NCI-H146 (cell line): ENCODE results near the gene ACOT7.
"Not testable (repeated sequence)": the region's sequence is repeated elsewhere in the genome, so short reads cannot be mapped to it uniquely, and the experiment has no call there.

Experiments
- DNase-seq: peaks from one replicate; lab custom pipeline; 2025; lab: John Stamatoyannopoulos, UW

The ACOT7 gene

DNA sequence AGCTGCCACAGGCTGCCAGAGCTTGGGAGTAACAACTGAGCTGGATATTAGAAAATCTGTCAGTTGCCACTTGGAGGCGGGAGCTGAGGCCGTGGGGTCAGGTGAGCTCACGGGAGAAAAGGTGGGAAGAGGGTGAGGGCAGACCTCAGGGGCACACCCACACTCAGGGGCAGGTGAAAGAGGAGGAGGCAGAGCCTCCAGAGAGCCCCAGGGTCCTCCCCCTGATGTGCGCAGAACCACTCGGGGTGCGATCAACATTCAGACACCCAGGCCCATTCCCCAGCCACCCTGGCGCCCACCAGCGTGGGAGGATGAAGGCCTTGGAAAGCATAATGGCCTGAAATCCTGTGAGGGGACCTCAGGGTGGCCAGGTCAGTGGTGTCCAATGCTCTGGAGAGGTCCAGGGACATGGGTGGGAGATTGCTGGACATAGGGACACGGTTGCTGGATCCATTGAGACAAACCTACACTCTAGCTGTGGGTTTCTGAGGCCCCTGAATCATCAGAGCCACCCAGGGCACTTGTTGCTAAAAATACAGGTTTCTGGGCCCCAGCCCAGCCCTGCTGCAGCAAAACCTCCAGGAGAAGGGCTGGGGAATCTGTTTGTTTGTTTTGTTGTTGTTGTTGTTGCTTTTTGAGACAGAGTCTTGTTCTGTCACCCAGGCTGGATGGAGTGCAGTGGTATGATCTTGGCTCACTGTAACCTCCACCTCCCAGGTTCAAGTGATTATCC lies 83.3 kb downstream of the ACOT7 start:
- no peak for DNase-seq

DNA sequence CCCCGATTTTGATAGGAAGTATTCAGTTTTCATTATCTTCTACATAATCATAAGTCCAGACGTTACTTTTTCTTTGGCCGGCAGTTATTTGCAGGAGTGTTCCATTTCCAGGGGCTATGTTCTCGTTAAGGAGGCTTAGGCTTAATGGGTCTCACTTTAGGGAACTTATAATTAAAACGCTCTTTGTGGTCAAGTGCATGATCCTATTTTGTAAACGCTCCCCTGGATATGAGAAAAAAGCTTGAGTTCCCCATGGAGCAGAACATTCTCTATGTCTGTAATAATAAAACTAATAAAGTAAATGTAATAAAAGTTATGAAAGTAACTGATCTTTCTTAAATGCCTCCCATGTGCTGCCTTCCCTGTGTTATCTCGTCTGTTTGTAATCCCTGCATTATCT lies 84.0 kb downstream of the ACOT7 start:
- no peak for DNase-seq

DNA sequence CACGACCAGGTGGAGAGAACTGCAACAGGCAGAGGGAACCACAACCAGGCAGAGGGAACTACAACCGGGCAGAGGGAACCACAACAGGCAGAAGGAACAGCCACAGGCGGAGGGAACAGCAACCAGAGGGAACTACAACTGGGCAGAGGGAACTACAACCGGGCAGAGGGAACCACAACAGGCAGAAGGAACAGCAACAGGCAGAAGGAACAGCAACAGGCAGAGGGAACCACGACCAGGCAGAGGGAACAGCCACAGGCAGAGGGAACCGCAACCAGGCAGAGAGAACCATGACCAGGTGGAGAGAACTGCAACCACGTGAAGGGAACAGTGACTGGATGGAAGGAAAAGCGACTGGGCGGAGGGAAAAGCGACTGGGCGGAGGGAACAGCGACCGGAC lies 85.1 kb downstream of the ACOT7 start:
- no peak for DNase-seq

DNA sequence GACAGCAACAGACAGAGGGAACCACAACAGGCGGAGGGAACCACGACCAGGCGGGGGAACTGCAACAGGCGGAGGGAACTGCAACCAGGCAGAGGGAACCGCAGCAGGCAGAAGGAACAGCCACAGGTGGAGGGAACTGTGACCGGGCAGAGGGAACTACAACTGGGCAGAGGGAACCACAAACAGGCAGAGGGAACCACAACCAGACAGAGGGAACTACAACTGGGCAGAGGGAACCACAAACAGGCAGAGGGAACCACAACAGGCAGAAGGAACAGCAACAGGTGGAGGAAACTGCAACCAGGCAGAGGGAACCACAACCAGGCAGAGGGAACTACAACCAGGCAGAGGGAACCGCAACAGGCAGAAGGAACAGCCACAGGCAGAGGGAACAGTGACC lies 85.9 kb downstream of the ACOT7 start:
- DNase-seq = not testable (repeated sequence)

DNA sequence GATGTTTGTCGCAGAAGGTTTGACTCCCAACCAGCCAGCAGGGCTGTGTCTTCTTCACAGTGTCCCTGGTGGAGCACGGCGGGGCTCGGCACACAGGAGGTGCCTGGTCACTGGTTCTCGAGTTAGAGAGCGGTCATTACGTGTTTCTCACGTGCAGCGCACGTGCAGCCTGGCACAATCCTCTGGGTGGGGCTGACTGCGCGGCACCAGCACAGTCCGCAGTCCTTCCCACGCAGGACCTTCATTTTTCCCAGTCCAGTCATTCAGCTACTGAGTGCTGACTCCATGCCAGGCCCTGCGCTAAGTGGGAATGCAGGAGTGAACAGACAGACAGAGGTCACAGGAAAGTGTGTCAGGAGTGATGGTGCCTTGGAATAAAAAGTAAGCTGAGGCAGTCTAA lies 86.5 kb downstream of the ACOT7 start:
- no peak for DNase-seq

DNA sequence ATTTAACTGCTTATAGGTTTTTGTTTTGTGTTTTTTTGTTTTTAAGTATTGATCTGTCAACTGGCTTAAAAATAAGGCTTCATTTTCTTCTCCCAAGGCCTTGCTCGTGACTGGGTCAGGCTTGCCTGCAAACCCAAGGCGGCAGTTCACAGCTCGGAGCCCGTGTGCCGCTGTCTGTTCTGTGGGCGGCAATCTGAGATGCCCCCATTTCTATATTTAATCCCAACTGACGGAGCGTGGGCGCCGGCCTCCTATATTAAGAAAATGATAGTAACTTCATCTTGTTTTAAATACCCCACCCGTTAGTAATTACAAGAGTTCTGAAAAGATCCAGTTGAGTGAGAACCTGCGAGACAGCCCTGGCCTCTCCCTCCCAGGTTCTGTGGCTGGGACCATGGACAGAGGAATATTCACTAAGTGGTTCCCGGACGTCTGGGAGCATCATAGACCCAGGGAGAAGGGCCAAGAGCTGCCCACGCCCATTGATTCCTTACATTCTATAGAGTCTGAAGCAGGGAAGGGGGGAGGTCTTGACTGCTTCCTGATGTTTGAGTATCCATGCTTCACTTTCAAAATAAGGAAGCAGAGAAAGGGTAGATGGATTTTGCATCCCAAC lies 90.1 kb downstream of the ACOT7 start:
- no peak for DNase-seq

DNA sequence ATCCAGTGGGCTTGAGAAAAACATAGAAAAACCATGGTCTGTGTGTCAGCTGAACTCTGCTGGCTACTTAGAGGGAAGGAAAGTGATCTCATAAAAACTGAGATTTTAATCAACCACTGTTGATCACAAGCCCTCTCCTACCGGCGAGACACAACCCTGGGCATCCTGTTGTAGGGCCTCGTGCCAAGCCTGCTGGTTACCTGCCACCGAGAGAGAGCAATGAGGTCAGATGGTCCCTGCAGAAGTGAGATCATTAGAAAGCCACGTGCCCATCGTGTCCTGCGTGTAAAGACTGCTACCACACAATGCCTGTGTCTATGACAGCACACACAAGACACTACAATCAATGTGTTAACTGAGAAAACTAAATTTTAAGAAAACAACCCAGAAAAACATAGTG lies 91.0 kb downstream of the ACOT7 start:
- DNase-seq = no peak

DNA sequence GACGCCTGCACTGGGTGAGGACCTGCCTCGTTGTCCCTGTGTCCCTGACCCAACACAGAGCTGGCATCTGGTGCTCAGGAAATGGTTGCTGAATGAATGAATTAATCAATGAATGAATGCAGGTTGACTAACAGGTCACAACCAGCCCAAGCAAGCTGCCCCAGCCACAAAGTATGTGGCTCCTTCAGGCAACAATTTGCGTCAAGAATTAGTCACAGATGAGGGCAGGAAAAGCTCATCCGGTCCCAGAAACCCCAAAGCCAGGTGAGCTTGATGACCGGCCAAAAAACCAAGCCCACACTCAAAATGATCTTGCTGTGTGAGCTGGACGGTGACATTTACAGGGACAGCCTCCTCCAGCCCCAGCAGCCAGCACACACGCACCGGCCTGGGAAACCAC lies 92.0 kb downstream of the ACOT7 start:
- DNase-seq = no peak

DNA sequence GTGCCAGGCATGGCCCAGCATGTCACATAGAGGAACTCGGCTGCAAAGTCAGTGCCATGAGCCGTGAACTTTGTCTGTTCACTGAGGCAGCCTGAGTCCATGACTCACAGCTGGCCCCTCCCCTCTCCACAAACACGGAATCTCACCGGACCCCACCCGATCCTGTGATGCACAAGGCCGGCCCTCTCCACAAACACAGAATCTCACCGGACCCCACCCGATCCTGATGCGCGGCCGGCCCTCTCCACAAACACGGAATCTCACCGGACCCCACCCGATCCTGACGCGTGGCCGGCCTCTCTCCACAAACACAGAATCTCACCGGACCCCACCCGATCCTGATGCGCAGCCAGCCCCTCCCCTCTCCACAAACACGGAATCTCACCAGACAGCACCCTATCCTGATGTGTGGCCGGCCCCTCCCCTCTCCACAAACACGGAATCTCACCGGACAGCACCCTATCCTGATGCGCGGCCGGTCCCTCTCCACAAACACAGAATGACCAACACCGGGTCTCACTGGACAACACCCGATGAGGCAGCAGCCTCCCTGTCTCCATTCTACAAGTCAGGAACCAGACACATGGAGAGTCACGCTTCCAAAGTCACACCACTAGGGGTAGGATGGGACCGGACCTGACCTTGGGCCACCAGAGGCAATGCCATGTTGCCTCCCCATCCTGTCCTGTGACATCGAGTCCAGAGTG lies 93.1 kb downstream of the ACOT7 start:
- no peak for DNase-seq

DNA sequence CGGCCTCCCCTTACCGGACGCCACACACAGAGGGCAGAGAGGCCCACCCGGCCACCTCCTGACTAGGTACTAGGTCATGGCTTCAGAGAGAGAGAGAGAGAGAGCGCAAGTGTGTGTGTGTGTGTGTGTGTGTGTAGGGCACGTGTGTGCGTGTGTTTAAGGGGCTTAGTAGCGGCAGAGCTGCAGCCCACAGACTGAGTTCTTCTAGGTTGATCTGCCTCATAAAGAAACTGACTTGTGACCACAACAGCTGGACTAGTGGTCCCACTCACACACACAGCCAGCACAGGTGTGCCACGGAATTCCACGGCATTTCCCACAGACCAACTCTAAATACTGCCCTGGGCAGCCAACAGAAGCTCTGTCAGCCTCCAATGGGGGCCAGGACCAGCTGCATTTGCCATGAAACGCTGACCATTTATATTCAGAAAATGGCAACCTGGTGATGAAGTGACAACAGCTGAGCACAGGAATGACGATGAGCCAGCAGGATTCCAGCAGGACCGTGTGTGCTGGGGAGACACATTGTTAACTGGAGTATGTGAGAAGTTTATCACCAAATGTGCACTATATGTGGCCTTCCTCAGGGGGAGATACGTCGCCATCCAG lies 93.9 kb downstream of the ACOT7 start:
- DNase-seq = no peak

DNA sequence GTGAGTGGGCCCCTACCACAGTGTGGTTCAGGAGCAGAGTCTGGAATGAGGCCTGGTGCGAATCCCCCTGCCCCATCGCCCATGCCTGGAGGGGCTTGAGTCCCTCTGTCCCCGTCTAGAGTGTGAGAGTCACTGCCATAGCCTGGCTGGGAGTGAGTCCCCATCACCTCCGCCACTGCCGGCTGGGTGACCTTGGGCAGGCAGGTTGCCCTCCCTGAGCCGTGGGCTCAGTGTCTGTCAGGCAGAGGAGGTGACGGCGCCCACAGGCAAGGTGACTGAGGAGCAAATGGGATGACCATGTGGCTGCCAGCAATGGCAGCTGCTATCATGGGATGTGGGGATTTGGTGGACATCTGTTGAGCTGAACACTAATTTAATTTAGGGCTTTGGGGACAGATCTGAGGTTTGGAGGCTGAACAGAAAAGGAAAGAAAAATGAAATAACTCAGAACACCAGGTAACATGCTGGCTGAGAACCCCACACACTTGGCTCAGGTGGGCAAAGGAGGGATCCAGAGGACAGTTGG lies 94.6 kb downstream of the ACOT7 start:
- no peak for DNase-seq

DNA sequence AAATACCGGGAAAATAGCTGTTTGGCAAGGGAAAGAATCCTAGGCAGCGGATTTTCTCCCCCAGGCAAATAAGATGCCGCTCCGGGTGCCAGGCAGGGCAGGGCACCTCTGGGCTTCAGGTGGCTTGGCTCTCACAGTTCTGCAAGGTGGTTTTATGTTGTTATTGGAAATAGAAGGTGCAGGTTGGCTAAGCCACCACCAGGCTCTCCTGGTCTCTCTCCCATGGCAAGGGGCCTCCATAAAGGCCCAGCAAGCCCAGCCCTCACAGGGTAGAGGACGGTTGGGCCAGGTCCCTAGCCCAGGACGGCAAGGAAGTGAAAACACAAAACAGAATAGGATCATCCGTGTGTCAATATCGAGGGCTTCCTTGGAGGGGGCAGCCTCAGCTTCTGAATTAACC lies 95.0 kb downstream of the ACOT7 start:
- DNase-seq = no peak

DNA sequence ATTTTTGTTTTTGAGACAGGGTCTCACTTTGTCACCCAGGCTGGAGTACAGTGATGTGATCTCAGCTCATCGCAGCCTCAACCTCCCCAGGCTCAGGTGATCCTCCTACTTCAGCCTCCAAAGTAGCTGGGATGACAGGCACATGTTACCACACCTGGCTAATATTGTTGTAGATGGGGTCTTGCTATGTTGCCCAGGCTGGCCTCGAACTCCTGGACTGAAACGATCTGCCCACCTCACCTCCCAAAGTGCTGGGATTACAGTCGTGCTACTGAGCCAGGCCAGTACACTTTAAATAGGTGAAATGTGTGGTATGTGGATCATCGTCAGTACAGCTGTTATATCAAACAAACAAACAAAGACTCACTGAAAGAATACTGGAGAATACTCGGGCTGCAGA lies 97.7 kb downstream of the ACOT7 start:
- DNase-seq = no peak

DNA sequence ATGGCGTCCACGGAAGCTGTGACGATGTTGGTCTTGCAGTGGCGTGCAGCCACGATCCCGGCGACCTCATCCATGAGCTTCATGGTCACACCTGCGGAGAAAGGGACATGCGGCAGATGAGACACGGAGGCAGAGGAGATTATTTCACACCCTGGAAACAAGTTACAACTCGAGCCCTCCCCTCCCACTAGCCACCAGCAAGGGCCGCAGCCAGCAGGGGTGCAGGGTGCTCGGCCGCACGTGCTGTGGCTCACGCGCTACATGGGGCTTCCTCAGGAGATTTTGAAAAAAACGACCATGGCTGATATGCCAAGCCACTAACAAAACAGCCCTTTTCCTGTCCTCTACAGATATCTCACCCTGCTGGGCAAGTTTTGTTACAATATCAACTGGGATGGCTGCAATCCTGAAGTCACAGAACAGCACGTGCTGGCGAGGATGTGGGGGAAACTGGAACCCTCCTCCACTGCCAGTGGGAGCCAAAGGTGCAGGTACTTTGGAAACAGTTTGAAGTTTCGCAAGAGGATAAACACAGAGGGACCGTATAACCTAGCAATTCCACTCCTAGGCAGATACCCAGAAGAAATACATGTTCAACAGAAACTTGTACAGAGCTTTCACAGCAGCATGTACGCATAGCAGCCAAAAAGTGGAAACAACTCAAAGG lies 98.5 kb downstream of the ACOT7 start:
- no peak for DNase-seq

DNA sequence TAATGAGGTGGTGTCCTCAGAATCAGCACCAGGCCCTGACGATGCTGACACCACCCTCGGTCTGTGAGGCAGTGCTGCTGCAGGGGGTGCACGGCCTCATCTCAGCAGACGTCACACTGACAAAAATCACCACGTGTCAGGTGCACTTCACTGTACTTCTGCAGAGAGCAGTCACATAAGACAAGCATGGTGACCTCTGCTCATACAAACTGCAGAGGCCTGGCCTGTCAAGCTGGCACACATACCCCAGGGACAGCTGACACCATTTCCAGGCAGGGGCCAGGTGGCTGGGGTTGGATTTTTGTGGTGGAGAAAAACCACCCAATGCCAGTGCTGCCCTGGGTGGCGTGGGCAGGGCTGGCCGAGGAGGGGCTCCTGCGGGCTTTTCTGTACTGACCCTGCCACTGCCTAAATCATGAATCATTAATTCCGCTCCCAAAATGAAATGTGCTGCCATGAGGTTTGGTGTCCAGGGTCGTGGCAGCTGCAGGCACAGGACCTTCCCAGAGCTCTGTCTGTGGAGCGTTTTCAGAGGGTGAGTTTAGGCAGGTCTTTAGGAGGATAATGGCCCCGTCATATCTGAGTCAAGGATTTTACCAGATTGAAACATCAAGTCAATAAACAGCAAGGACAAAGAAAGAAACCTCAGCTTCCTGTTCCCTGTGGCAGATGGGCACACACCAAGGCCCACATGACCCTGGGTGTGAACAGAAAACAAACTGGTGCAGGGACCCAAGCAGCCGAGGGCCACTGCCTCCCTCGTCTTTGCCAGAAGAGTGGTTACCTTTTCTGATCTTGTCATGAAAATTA lies 99.3 kb downstream of the ACOT7 start:
- no peak for DNase-seq

DNA sequence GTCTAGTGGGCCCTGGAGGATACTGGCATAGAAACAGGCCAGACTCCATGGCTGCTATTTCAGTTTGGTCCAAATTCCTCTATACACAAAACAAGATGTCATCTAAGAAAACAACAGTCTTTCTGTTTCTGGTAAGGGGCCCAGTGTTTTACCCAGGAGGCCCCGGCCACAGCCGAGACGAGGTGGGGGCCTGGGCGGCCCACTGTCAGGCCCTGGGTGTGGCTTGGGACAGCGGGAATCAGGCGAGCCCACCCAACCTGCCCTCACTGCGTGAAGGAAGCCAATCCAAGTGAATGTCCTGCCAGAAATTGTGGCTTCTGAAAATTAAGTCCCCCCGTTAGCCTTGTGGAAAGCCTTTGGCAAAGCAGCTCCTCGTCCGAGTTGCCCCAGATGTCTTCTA lies 101.5 kb downstream of the ACOT7 start:
- no peak for DNase-seq

DNA sequence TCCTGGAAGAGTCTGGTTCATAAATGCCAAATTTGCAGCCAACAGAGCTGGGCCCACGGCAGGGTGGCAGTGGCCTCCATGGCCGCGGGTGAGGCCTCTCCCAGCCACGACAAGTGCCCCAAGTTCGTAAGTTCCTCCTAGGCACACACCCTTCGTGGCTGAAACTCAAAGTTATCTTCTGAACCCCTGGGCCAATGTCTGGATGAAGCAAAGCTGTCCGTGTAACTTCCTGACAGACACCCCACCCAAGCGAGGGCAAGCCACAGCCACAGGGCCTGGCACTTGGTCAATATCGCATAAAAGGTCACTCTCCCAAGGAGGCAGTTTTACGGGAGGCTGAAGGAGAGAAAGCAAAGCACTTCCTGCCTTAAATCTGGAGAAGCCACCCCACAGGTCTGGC lies 104.9 kb downstream of the ACOT7 start:
- DNase-seq = no peak

DNA sequence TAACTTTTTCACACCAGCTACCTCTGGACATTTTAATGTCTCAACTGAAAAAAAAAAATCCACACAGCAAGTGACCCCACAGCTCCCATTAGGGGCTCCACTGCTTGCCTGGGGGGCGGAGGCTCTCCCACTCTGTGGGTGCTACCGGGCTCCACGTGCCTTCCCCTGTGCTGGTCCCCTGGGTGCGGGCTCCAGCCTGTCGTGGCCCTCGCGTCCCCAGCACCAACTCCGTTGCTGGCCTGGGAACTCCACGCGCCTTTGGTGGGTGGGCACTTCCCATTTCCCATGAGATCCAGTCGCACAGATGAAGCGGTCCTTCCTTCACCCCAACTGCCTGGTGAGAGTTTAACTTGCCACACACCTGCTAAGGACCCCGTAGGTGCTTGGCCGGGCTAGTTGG lies 105.5 kb downstream of the ACOT7 start:
- DNase-seq = no peak

DNA sequence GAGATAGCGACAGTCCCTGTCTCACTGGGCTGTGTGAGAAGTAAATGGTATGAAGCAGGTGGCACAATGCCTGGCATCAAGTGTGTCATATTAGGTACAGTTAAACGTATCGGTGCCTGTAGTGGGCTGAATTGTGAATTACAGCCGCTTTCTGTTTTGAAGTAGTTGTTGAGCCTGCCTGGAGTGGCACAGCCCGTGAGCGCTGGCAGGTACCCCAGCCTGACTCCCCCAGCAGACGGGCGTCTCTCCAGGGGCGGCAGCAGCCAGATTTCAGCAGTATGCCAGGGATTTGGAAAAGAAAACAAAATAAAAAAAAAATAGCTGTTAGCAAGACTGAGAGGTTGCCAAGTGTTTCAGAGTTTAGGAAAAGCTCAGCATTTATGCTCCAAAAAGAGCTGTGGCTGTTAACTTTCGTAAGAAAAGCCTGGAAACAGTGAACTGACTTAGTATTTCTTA lies 106.1 kb downstream of the ACOT7 start:
- DNase-seq = no peak

DNA sequence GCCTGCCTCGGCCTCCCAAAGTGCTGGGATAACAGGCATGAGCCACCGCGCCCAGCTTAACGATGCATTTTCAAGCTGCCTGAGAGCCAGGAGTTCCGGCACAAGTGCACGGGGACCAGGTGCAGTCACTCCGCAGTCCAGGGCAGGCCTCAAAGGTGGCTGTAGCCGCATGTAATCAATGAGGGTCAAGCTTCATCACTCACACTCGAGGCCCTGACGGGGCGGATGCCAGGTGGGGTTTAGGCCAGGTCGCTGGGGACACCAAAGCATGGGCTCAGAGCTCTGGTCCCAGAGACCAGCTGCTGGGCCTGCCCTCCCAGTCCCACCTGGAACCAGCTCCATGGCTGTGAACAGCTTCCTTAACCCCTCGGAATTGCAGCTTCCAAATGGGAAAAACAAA lies 106.5 kb downstream of the ACOT7 start:
- DNase-seq = no peak

DNA sequence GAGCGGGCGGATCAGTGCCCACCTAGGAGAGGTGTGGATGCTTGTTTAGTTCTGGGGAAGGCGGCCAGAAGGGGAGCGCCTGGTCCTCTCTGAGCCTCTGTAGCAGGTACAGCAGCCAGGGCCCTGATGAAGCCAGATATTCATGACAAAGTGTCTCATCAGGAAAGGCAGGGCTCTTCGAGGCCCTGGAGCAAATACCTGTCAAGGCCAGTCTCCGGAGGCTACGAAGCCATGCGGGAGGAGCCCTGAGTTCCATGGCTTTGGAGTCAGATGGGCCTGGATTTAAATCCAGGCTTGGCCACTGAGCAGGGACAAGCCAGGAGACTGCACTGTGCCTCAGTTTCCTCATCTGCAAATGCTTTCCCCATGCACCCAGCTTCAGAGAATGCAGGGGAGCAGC lies 107.3 kb downstream of the ACOT7 start:
- no peak for DNase-seq
